SU-DHL-6 (cell line): ENCODE data around the gene CLPTM1L.

Experiments used
- EZH2phosphoT487 ChIP-seq: fragments of 200-600 bp; sonication (generic), shearing (Covaris generic); conservative IDR thresholded peaks from 2 replicates; pipeline ENCODE4 v1.6.1; 2018; ENCODE audit warnings: mild to moderate bottlenecking, antibody characterized with exemption, low read length, moderate library complexity, mixed read lengths
- TF ChIP-seq, protein P1 (sequence below): fragments of 200-600 bp; sonication (generic); IDR thresholded peaks from one replicate; pipeline ENCODE4 v1.5.1; 2017; ENCODE audit warnings: antibody characterized with exemption, mild to moderate bottlenecking, low read length, moderate library complexity; ENCODE audit not compliant: insufficient read depth, poor library complexity, severe bottlenecking

DNA sequence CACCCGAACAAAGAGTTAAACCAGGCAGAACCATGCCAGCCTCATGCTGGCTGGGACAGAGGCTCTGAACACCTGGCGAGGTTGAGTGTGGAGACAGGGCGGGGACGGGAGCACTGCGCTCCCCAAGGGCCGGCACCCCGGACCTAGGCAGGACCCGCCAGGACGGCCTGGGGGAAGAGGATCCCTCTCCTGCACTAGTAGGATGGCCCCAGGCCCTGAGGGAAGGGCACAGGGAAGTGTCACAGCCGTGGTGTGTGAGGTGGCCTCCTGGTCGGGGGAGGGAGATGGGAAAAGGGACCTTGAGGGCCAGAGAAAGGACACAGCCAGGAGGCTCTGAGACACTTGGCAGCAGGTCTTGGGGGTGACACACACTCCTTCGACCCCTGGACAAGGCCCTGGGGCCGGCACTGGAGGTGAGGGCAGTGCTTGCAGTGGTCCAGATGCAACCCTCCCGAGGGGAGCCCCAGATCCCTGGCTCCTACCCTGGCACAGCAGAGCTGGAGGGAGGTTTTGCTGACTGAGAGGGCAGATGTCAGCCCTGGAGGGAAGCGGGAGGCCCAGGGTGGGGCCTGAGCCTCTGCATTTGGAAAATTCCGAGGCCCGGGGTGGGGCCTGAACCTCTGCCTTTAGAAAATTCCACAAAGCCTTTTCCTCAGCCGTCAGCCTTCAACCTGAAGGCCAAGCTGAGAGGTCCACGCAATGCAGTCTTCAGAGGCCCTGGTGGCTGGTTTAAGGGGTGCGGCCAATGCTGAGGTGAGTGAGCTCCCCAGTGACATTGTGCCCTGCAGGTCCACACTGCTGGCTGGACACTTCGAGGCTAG, 25.3 kb downstream of the CLPTM1L start:
- TF ChIP-seq, protein P1, sequence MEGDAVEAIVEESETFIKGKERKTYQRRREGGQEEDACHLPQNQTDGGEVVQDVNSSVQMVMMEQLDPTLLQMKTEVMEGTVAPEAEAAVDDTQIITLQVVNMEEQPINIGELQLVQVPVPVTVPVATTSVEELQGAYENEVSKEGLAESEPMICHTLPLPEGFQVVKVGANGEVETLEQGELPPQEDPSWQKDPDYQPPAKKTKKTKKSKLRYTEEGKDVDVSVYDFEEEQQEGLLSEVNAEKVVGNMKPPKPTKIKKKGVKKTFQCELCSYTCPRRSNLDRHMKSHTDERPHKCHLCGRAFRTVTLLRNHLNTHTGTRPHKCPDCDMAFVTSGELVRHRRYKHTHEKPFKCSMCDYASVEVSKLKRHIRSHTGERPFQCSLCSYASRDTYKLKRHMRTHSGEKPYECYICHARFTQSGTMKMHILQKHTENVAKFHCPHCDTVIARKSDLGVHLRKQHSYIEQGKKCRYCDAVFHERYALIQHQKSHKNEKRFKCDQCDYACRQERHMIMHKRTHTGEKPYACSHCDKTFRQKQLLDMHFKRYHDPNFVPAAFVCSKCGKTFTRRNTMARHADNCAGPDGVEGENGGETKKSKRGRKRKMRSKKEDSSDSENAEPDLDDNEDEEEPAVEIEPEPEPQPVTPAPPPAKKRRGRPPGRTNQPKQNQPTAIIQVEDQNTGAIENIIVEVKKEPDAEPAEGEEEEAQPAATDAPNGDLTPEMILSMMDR: no peak
- TF ChIP-seq EZH2phosphoT487: no peak
